Measurements from ENCODE around the gene HCK. TPM values are rescaled to one million over a fixed set of nuclear protein-coding genes. Genes with fewer than 3 reads are reported as not detected.

The HCK gene
- total and polyA plus RNA-seq, 7 experiments from 2014 or later = 0.09 to 129 (median 1.4) TPM

DNA sequence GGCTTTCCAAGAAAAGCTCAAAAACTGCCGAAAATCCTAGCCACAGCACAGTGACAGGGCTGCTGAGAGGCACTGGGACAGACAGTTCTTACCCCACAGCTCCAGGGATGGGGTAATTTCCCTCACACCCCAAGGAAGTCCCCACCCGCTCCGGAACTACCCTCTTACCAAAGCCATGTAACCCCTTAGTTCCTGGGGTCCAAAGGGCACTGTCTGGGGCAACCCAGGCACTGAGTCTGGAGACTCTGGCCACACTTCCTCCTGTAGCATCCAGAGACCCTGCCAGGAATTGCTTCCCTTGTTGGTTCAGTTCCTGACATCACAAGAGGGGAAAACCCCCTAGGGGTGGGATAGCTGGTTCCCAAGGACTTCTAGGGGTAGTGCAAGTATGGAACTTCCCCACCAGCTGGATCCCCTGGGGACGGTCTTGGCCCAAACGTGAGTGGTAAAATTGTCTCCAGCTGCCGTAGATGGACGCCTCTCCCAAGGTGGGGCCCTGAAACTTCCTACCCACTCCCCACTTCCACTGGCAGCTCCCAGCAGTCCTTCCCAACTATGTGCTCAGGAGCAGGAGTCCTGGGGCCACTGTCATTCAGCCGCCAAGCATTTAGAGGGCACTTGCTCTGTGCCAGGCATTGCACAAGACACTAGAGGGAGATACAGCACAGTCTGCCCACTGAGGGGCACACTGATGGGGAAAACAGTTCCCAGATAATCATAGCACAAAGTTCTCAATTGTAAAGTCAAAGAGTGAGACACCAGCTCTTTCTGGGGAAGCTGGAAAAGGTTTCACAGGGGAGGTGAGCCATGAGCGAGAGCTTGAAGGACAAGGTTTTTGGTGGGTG is 17.2 kb upstream of the HCK start:
- H3K4me1 ChIP-seq (ENCODE audit: control insufficient read depth in 2 of 2, insufficient read depth in 2 of 2, low read length in 2 of 2) = peaks cover 0 to 4% of the 10 kb centered on the region in 2 donors
- H3K9me3 Mint-ChIP-seq = no peaks in the 10 kb centered on the region
- H3K4me3 Mint-ChIP-seq = peak overlapping the region in 1 of 10 donors; percentile 34
- intact Hi-C loops (cut with micrococcal nuclease) = loop anchor here in 1 of 2 donors (5.0 kb wide), 1 partner anchor 487 kb away; no protein-coding TSS in a partner anchor
- ChIA-PET POLR2A (interaction anchor here (0.7 kb wide), 1 partner anchor 1604 kb away, joined by 3 read pairs; no protein-coding TSS in a partner anchor), CTCF (interaction anchor here (1.6 kb wide), 1 partner anchor 212 kb away, joined by 5 read pairs; no protein-coding TSS in a partner anchor)
- no peak overlapping the region for H3K27ac ChIP-seq (ENCODE audit: low read depth, low read length)
- H3K36me3 Mint-ChIP-seq = no peaks in the 10 kb centered on the region
- no peaks in the 10 kb centered on the region for H3K27me3 ChIP-seq (ENCODE audit: control insufficient read depth in 2 of 2, insufficient read depth in 2 of 2, low read length in 2 of 2)
- H3K4me3 ChIP-seq (ENCODE audit: low read length) = no peak overlapping the region
- no peak overlapping the region for H3K27ac Mint-ChIP-seq
- ATAC-seq (peak; percentile 74), DNase-seq (no peak)
- H3K36me3 ChIP-seq (ENCODE audit: control insufficient read depth in 2 of 3, insufficient read depth in 3 of 3, low read length in 3 of 3) = no peaks in the 10 kb centered on the region
- peaks cover 27 to 66% (median 47%) of the 10 kb centered on the region in 5 donors for H3K27me3 Mint-ChIP-seq
- no peaks in the 10 kb centered on the region for H3K9me3 ChIP-seq (ENCODE audit: control insufficient read depth in 2 of 3, low read length in 3 of 3)
- H3K4me1 Mint-ChIP-seq = peaks cover 0 to 4% (median 0%) of the 10 kb centered on the region in 7 donors

GRCh38 chr20:32035426-32035779 is 16.6 kb upstream of the HCK start:
- peaks cover 0 to 7% (median 0%) of the 10 kb centered on the region in 7 donors for H3K4me1 Mint-ChIP-seq
- Histone ChIP-seq H3K36me3 (ENCODE audit: control insufficient read depth in 2 of 3, insufficient read depth in 3 of 3, low read length in 3 of 3) (no peaks in the 10 kb centered on the region), H3K27me3 (ENCODE audit: control insufficient read depth in 2 of 2, insufficient read depth in 2 of 2, low read length in 2 of 2) (no peaks in the 10 kb centered on the region), H3K4me3 (ENCODE audit: low read length) (no peak overlapping the region), H3K27ac (ENCODE audit: low read depth, low read length) (no peak overlapping the region), H3K4me1 (ENCODE audit: control insufficient read depth in 2 of 2, insufficient read depth in 2 of 2, low read length in 2 of 2) (peaks cover 0 to 4% of the 10 kb centered on the region in 2 donors), H3K9me3 (ENCODE audit: control insufficient read depth in 2 of 3, low read length in 3 of 3) (no peaks in the 10 kb centered on the region)
- H3K9me3 Mint-ChIP-seq = no peaks in the 10 kb centered on the region
- no peaks in the 10 kb centered on the region for H3K36me3 Mint-ChIP-seq
- intact Hi-C loops (cut with micrococcal nuclease) = no loop called here
- H3K4me3 Mint-ChIP-seq = no peak overlapping the region
- ATAC-seq (no peak), DNase-seq (no peak)
- peaks cover 27 to 62% (median 49%) of the 10 kb centered on the region in 5 donors for H3K27me3 Mint-ChIP-seq
- ChIA-PET CTCF (interaction anchor here (0.9 to 1.6 kb wide), 2 partner anchors 9 to 212 kb away, joined by 3 to 5 read pairs; no protein-coding TSS in a partner anchor), POLR2A (interaction anchor here (0.7 kb wide), 1 partner anchor 1604 kb away, joined by 3 read pairs; no protein-coding TSS in a partner anchor)
- no peak overlapping the region for H3K27ac Mint-ChIP-seq

- H3K9me3 Mint-ChIP-seq = no peaks in the 10 kb centered on the region
- ChIA-PET CTCF (interaction anchor here (0.9 kb wide), 1 partner anchor 9 kb away, joined by 3 read pairs; no protein-coding TSS in a partner anchor), POLR2A (no interaction called here)
- H3K4me1 Mint-ChIP-seq = peaks cover 0 to 10% (median 0%) of the 10 kb centered on the region in 7 donors
- Histone ChIP-seq H3K4me3 (ENCODE audit: low read length) (no peak overlapping the region), H3K27me3 (ENCODE audit: control insufficient read depth in 2 of 2, insufficient read depth in 2 of 2, low read length in 2 of 2) (no peaks in the 10 kb centered on the region), H3K9me3 (ENCODE audit: control insufficient read depth in 2 of 3, low read length in 3 of 3) (no peaks in the 10 kb centered on the region), H3K4me1 (ENCODE audit: control insufficient read depth in 2 of 2, insufficient read depth in 2 of 2, low read length in 2 of 2) (peaks cover 0 to 4% of the 10 kb centered on the region in 2 donors), H3K27ac (ENCODE audit: low read depth, low read length) (no peak overlapping the region), H3K36me3 (ENCODE audit: control insufficient read depth in 2 of 3, insufficient read depth in 3 of 3, low read length in 3 of 3) (no peaks in the 10 kb centered on the region)
- no peaks in the 10 kb centered on the region for H3K36me3 Mint-ChIP-seq
- H3K27me3 Mint-ChIP-seq = peaks cover 34 to 68% (median 57%) of the 10 kb centered on the region in 5 donors
- DNase-seq (no peak), ATAC-seq (no peak)
- H3K4me3 Mint-ChIP-seq = no peak overlapping the region
- H3K27ac Mint-ChIP-seq = no peak overlapping the region
- intact Hi-C loops (cut with micrococcal nuclease) = no loop called here
Measured at GRCh38 chr20:32036252-32036651, 15.8 kb upstream of the HCK start.

- ChIA-PET CTCF (no interaction called here), POLR2A (no interaction called here)
- peaks cover 37 to 71% (median 61%) of the 10 kb centered on the region in 5 donors for H3K27me3 Mint-ChIP-seq
- DNase-seq (no peak), ATAC-seq (no peak)
- no peak overlapping the region for H3K27ac ChIP-seq (ENCODE audit: low read depth, low read length)
- no peaks in the 10 kb centered on the region for H3K9me3 Mint-ChIP-seq
- H3K36me3 ChIP-seq (ENCODE audit: control insufficient read depth in 2 of 3, insufficient read depth in 3 of 3, low read length in 3 of 3) = no peaks in the 10 kb centered on the region
- H3K9me3 ChIP-seq (ENCODE audit: control insufficient read depth in 2 of 3, low read length in 3 of 3) = no peaks in the 10 kb centered on the region
- no peaks in the 10 kb centered on the region for H3K27me3 ChIP-seq (ENCODE audit: control insufficient read depth in 2 of 2, insufficient read depth in 2 of 2, low read length in 2 of 2)
- no peak overlapping the region for H3K27ac Mint-ChIP-seq
- H3K4me1 Mint-ChIP-seq = peaks cover 0 to 10% (median 0%) of the 10 kb centered on the region in 7 donors
- no peak overlapping the region for H3K4me3 Mint-ChIP-seq
- intact Hi-C loops (cut with micrococcal nuclease) = no loop called here
- H3K4me3 ChIP-seq (ENCODE audit: low read length) = no peak overlapping the region
- no peaks in the 10 kb centered on the region for H3K4me1 ChIP-seq (ENCODE audit: control insufficient read depth in 2 of 2, insufficient read depth in 2 of 2, low read length in 2 of 2)
- no peaks in the 10 kb centered on the region for H3K36me3 Mint-ChIP-seq
Measured at GRCh38 chr20:32036716-32037485, 15.1 kb upstream of the HCK start.

DNA sequence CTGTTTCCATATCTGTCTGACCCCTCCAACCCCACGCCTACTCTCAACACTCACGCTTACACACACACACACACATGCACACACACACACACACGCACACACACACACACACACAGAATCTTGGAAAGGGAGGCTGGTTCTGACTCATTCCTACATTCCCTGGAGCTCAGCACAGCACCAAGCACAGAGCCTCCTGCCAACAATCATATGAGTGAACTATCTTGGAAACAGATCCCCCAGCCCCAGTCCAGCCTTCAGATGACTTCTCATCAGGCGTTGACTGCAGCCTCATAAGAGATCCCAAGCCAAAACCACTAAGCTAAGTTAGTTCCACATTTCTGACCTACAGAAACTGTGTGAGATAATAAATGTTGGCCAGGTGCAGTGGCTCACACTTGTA is 14.1 kb upstream of the HCK start:
- ChIA-PET CTCF (no interaction called here), POLR2A (no interaction called here)
- Histone ChIP-seq H3K4me1 (ENCODE audit: control insufficient read depth in 2 of 2, insufficient read depth in 2 of 2, low read length in 2 of 2) (no peaks in the 10 kb centered on the region), H3K27ac (ENCODE audit: low read depth, low read length) (no peak overlapping the region), H3K36me3 (ENCODE audit: control insufficient read depth in 2 of 3, insufficient read depth in 3 of 3, low read length in 3 of 3) (no peaks in the 10 kb centered on the region), H3K27me3 (ENCODE audit: control insufficient read depth in 2 of 2, insufficient read depth in 2 of 2, low read length in 2 of 2) (no peaks in the 10 kb centered on the region), H3K9me3 (ENCODE audit: control insufficient read depth in 2 of 3, low read length in 3 of 3) (no peaks in the 10 kb centered on the region), H3K4me3 (ENCODE audit: low read length) (no peak overlapping the region)
- H3K27ac Mint-ChIP-seq = no peak overlapping the region
- peaks cover 38 to 71% (median 62%) of the 10 kb centered on the region in 5 donors for H3K27me3 Mint-ChIP-seq
- ATAC-seq (no peak), DNase-seq (no peak)
- intact Hi-C loops (cut with micrococcal nuclease) = no loop called here
- H3K9me3 Mint-ChIP-seq = no peaks in the 10 kb centered on the region
- H3K36me3 Mint-ChIP-seq = no peaks in the 10 kb centered on the region
- H3K4me3 Mint-ChIP-seq = no peak overlapping the region
- H3K4me1 Mint-ChIP-seq = peaks cover 0 to 10% (median 0%) of the 10 kb centered on the region in 7 donors

DNA sequence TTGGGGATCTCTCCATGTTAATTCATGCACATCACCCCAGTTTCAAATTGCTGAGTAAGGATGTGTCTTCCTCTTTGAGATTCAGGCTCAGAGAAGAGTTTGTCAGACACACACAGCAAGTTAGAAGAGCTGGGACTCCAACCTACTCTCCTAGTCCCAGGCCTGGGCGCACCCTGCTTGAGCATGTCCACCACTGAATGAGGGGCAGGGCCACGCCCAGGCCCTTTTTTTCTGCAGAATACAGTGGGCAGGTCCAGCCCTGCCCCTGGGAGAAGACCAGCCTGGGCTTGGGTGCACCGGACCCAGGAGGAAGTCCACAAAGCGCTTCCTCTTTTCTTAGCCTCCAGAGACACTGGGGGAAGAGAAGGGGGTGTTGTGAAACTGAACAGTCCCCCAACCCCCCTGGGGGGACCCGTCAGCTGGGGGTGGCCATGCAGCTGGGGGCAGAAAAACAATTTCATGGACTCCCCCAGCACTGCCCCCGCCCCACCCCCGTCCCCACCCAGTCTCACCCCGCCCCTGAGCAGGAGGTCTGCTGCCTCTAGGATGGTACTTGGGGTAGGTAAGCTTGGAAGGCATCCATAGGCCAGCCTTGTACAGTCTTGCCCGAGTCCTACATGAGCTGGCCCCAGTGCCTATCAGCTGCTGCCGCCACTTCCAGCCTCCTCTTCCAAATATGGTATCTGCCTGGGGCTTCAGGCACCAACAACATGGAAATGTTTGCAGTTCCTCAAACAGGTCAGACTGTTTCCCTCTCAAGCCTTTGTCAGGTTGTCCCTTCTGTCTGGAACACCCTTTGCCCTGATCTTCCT is 11.7 kb upstream of the HCK start:
- Mint-ChIP-seq H3K27me3 (peaks cover 48 to 63% (median 59%) of the 10 kb centered on the region in 5 donors), H3K9me3 (no peaks in the 10 kb centered on the region), H3K4me3 (no peak overlapping the region), H3K27ac (no peak overlapping the region), H3K36me3 (no peaks in the 10 kb centered on the region), H3K4me1 (peaks cover 0 to 7% (median 0%) of the 10 kb centered on the region in 7 donors)
- Histone ChIP-seq H3K9me3 (ENCODE audit: control insufficient read depth in 2 of 3, low read length in 3 of 3) (no peaks in the 10 kb centered on the region), H3K27ac (ENCODE audit: low read depth, low read length) (no peak overlapping the region), H3K4me3 (ENCODE audit: low read length) (no peak overlapping the region), H3K36me3 (ENCODE audit: control insufficient read depth in 2 of 3, insufficient read depth in 3 of 3, low read length in 3 of 3) (no peaks in the 10 kb centered on the region), H3K4me1 (ENCODE audit: control insufficient read depth in 2 of 2, insufficient read depth in 2 of 2, low read length in 2 of 2) (no peaks in the 10 kb centered on the region), H3K27me3 (ENCODE audit: control insufficient read depth in 2 of 2, insufficient read depth in 2 of 2, low read length in 2 of 2) (no peaks in the 10 kb centered on the region)
- POLR2A ChIA-PET = no interaction called here
- CTCF ChIA-PET = no interaction called here
- intact Hi-C loops (cut with micrococcal nuclease) = no loop called here
- DNase-seq (no peak), ATAC-seq (peak; percentile 86)
